Measurements from ENCODE around the gene ERVK3-1. TPM values are rescaled to one million over a fixed set of nuclear protein-coding genes. Genes with fewer than 3 reads are reported as not detected.

The ERVK3-1 gene
- total and polyA plus RNA-seq, 2 of the 8 experiments (the other 6 are each of a cell fraction or from before 2014, with no cell fraction given), result 29.9 to 31.5 TPM

DNA sequence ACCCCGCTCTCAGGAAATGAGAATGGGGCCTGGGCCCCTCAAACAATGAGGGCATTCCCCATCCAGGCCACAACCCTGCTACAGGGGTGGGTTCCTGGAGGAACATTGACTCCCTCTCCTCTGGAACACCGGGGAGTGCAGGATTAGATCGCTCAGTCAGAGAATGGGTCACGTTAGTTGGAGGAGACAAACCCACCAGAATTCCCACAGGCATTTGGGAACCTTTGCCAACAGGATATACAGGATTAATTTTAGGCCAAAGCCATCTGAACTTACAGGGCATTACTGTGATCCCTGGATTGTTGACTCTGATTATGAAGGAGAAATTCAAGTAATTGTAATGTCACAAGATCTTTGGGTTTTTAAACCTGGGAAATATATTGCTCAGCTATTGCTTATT, 2.6 kb downstream of the ERVK3-1 start:
- H3K79me1 ChIP-seq (ENCODE audit: low read depth, low read length), result no peaks in the 10 kb centered on the region
- H2BK120ac ChIP-seq (replicated peaks; ENCODE audit: low read depth, low read length), result no peak overlapping the region
- H3K79me2 ChIP-seq (ENCODE audit: control insufficient read depth in 1 of 2, insufficient read depth in 2 of 2, low read length in 2 of 2), result peaks cover 0 to 10% of the 10 kb centered on the region in 2 experiments; a peak in 1 of 4 replicates
- DNase-seq (ENCODE audit: low read depth in 1 of 2, low spot score in 2 of 2), result no peak
- H3K4ac ChIP-seq (replicated peaks; ENCODE audit: insufficient read length, low read depth, low read length), result no peak overlapping the region
- no peak overlapping the region for H2BK20ac ChIP-seq (ENCODE audit: low read length)
- H3K4me3 ChIP-seq (ENCODE audit: extremely low read depth in 1 of 4, insufficient read depth in 2 of 4, low read depth in 3 of 4, low read length in 4 of 4), result no peak overlapping the region
- no peak overlapping the region for H3K56ac ChIP-seq (replicated peaks; ENCODE audit: insufficient read length, low read depth, low read length)
- H2BK5ac ChIP-seq (ENCODE audit: low read depth, low read length), result no peak overlapping the region
- H3K23ac ChIP-seq (ENCODE audit: insufficient read length), result no peak overlapping the region
- H3K4me1 ChIP-seq (replicated peaks in 1 of 4; ENCODE audit: control insufficient read depth in 3 of 4, insufficient read depth in 4 of 4, low read length in 3 of 4), result peaks cover 0 to 3% (median 1%) of the 10 kb centered on the region in 4 experiments; a peak in 3 of 7 replicates
- H3K36me3 ChIP-seq (ENCODE audit: control insufficient read depth in 2 of 4, insufficient read depth in 4 of 4, low read length in 3 of 4), result peaks cover 9 to 25% (median 21%) of the 10 kb centered on the region in 4 experiments
- H3K9ac ChIP-seq (replicated peaks in 1 of 4; ENCODE audit: extremely low read depth in 1 of 4, low read depth in 3 of 4, low read length in 3 of 4), result no peak overlapping the region
- no peaks in the 10 kb centered on the region for H3K27me3 ChIP-seq (replicated peaks in 1 of 4; ENCODE audit: control insufficient read depth in 3 of 4, extremely low read depth in 1 of 4, insufficient read depth in 3 of 4, low read length in 3 of 4)
- 96% methylated on average over 4 of the region's 4 CpGs; no CpG with 5 or more reads in 1 of the 2 experiments for WGBS, 2 experiments (ENCODE audit: extremely low coverage in 1 of 2, insufficient coverage in 1 of 2, insufficient read length in 1 of 2, insufficient replicate concordance in 2 of 2, low coverage in 1 of 2, low lambda C conversion rate in 2 of 2, missing lambda C conversion rate in 1 of 2)
- H2BK15ac ChIP-seq (ENCODE audit: low read length), result no peak overlapping the region
- H2AK5ac ChIP-seq (ENCODE audit: low read depth, low read length), result no peak overlapping the region
- no peak overlapping the region for H4K91ac ChIP-seq (replicated peaks; ENCODE audit: insufficient read length, low read length)
- no peak overlapping the region for H3K27ac ChIP-seq (ENCODE audit: low read depth, low read length)
- H3K18ac ChIP-seq (ENCODE audit: extremely low read depth, low read length), result no peak overlapping the region
- H3K14ac ChIP-seq (ENCODE audit: insufficient read length), result no peak overlapping the region
- no peak for FAIRE-seq
- H3K9me3 ChIP-seq (ENCODE audit: insufficient read depth in 2 of 2, low read depth in 1 of 2, low read length in 1 of 2), result no peaks in the 10 kb centered on the region
- H3K4me2 ChIP-seq (ENCODE audit: insufficient read depth in 1 of 2, low read depth in 2 of 2, low read length in 2 of 2), result no peak overlapping the region
- peaks cover 6% of the 10 kb centered on the region for H3K23me2 ChIP-seq (ENCODE audit: low read depth, low read length)
- ChIA-PET POLR2A (ENCODE audit: partially characterized antibody) (interaction anchor here (1.0 to 2.5 kb wide), 4 partner anchors 29 to 83 kb away, joined by 4 to 9 read pairs (median 7); partner anchors contain the start of genes ZNF544 and ZNF8), CTCF (ENCODE audit: partially characterized antibody) (interaction anchor here (1.4 kb wide), 1 partner anchor 19 kb away, joined by 4 read pairs; no protein-coding TSS in a partner anchor)
- H2AFZ ChIP-seq (ENCODE audit: low read length), result no peak overlapping the region
- H2BK12ac ChIP-seq (ENCODE audit: low read depth, low read length), result no peak overlapping the region
- no peak overlapping the region for H4K8ac ChIP-seq (ENCODE audit: extremely low read depth, insufficient read depth, low read length)
- H4K20me1 ChIP-seq (replicated peaks in 1 of 2; ENCODE audit: control insufficient read depth in 1 of 2, insufficient read depth in 2 of 2, low read length in 2 of 2), result peaks cover 0 to 1% of the 10 kb centered on the region in 2 experiments
- H4K5ac ChIP-seq (ENCODE audit: insufficient read length, low read depth, low read length), result no peak overlapping the region
- no peak for TF ChIP-seq TEAD4 (IDR thresholded peaks at IDR 0.05; ENCODE audit: low read depth, low read length)
